ENCODE results near the gene ZNF394.

- TF ChIP-seq, protein P1, sequence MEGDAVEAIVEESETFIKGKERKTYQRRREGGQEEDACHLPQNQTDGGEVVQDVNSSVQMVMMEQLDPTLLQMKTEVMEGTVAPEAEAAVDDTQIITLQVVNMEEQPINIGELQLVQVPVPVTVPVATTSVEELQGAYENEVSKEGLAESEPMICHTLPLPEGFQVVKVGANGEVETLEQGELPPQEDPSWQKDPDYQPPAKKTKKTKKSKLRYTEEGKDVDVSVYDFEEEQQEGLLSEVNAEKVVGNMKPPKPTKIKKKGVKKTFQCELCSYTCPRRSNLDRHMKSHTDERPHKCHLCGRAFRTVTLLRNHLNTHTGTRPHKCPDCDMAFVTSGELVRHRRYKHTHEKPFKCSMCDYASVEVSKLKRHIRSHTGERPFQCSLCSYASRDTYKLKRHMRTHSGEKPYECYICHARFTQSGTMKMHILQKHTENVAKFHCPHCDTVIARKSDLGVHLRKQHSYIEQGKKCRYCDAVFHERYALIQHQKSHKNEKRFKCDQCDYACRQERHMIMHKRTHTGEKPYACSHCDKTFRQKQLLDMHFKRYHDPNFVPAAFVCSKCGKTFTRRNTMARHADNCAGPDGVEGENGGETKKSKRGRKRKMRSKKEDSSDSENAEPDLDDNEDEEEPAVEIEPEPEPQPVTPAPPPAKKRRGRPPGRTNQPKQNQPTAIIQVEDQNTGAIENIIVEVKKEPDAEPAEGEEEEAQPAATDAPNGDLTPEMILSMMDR (IDR thresholded peaks at IDR 0.05): peak in 3 of 5 experiments; percentile 17 to 28 (median 21)
- TF ChIP-seq POLR2A (IDR thresholded peaks at IDR 0.05) (no peak), POLR2AphosphoS5 (IDR thresholded peaks at IDR 0.05) (peak in 1 of 3 donors; percentile 4)
These were observed 41.0 kb downstream of the ZNF394 start for GRCh38 chr7:99459087-99459486.
